Dendritic cell treated with granulocyte-macrophage colony-stimulating factor and Interleukin-4, amounts not matched to agents 40 ng/mL and 50 ng/mL, for 4 days (primary cell): Measurements from ENCODE around the gene XAGE3.
"Not testable (repeated sequence)": the region's sequence is repeated elsewhere in the genome, so short reads cannot be mapped to it uniquely, and the experiment has no call there.

Source experiments
- H3K27ac Mint-ChIP-seq: one replicate; pipeline ENCODE4 v1.8.0; 2022; ENCODE audit warnings: mild to moderate bottlenecking, mixed read lengths
- H3K27me3 Mint-ChIP-seq: one replicate; pipeline ENCODE4 v1.8.0; 2022; ENCODE audit warnings: mild to moderate bottlenecking, mixed read lengths
- H3K36me3 Mint-ChIP-seq: one replicate; pipeline ENCODE4 v1.8.0; 2022; ENCODE audit warnings: low read depth, mixed read lengths
- H3K4me1 Mint-ChIP-seq: one replicate; pipeline ENCODE4 v1.8.0; 2022; ENCODE audit warnings: low read depth, mixed read lengths
- H3K4me3 Mint-ChIP-seq: one replicate; pipeline ENCODE4 v1.8.0; 2022; ENCODE audit warnings: mild to moderate bottlenecking, moderate library complexity, mixed read lengths
- H3K9me3 Mint-ChIP-seq: one replicate; pipeline ENCODE4 v1.8.0; 2022; ENCODE audit warnings: mixed read lengths
- intact Hi-C: fragments of 100-400 bp; cut with micrococcal nuclease; formaldehyde crosslinking; loops from one replicate; pipeline ENCODE4 v1.15.0; 2022

Gene XAGE3

GRCh38 chrX:52874661-52875060, 6.8 kb upstream of the XAGE3 start:
- peaks cover 2% of the 10 kb centered on the region for H3K27me3 Mint-ChIP-seq

DNA sequence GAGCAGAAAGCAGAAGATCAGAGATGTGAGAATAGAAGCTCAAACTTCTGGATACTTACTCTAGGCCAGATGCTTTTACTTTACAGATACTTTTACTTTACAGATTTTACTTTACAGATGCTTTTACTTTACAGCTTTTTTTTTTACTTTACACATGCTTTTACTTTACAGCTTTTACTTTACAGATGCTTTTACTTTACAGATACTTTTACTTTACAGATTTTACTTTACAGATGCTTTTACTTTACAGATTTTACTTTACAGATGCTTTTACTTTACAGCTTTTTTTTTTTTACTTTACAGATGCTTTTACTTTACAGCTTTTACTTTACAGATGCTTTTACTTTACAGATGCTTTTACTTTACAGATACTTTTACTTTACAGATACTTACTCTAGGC, 5.9 kb upstream of the XAGE3 start:
- H3K27me3 Mint-ChIP-seq, result not testable (repeated sequence)

More at GRCh38 chrX:52874661-52875060, 6.8 kb upstream of the XAGE3 start:
- Mint-ChIP-seq H3K36me3 (no peaks in the 10 kb centered on the region), H3K4me1 (no peaks in the 10 kb centered on the region), H3K27ac (no peak overlapping the region), H3K4me3 (no peak overlapping the region), H3K9me3 (no peaks in the 10 kb centered on the region)
- intact Hi-C loops, result no loop called here

GRCh38 chrX:52870046-52870445, 2.2 kb upstream of the XAGE3 start:
- H3K36me3 Mint-ChIP-seq, result no peaks in the 10 kb centered on the region
- intact Hi-C loops, result no loop called here
- no peak overlapping the region for H3K27ac Mint-ChIP-seq

More for the DNA sequence above, 5.9 kb upstream of the XAGE3 start:
- H3K27ac Mint-ChIP-seq, H3K9me3 Mint-ChIP-seq, H3K36me3 Mint-ChIP-seq, H3K4me1 Mint-ChIP-seq, intact Hi-C loops, H3K4me3 Mint-ChIP-seq: not testable (repeated sequence)

DNA sequence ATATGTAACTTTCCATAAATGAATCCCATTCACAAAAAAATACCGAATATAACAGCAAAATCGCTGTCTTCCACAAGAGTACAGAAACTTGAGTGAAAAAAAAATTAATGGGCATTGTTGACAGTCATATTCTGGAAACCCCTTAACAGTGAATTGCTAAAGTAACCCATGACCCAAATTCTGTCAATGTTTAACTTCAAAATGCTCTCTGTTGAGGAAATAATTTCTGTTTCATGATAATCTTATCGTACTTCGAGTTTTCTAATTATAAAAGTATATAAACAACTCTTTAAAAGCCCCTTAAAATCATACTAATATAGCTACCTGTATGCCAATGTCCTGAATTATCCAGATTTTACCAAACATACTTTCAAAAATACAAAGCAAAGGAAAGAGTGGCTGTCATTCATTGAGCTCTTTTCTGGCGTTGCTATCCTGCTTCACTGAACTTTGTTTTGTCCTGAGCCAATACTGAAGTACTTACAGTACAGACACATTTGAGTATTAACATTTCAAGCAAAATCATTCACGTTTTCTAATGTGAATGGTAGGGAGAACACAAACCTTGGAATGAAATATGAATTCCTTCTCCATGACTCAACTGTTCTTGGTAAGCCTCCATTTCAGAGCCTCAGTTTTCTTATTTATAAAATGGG, 2.4 kb downstream of the XAGE3 start:
- H3K4me3 Mint-ChIP-seq, result no peak overlapping the region
- peaks cover 4% of the 10 kb centered on the region for H3K27me3 Mint-ChIP-seq

More at GRCh38 chrX:52870046-52870445, 2.2 kb upstream of the XAGE3 start:
- Mint-ChIP-seq H3K9me3 (no peaks in the 10 kb centered on the region), H3K4me3 (no peak overlapping the region), H3K27me3 (peaks cover 1% of the 10 kb centered on the region), H3K4me1 (no peaks in the 10 kb centered on the region)

GRCh38 chrX:52856991-52857525, 10.8 kb downstream of the XAGE3 start:
- H3K27ac Mint-ChIP-seq, intact Hi-C loops, H3K9me3 Mint-ChIP-seq, H3K27me3 Mint-ChIP-seq, H3K36me3 Mint-ChIP-seq, H3K4me3 Mint-ChIP-seq, H3K4me1 Mint-ChIP-seq: not testable (repeated sequence)

More for the DNA sequence above, 2.4 kb downstream of the XAGE3 start:
- Mint-ChIP-seq H3K27ac (no peak overlapping the region), H3K36me3 (no peaks in the 10 kb centered on the region), H3K9me3 (no peaks in the 10 kb centered on the region), H3K4me1 (no peaks in the 10 kb centered on the region)
- intact Hi-C loops, result no loop called here

DNA sequence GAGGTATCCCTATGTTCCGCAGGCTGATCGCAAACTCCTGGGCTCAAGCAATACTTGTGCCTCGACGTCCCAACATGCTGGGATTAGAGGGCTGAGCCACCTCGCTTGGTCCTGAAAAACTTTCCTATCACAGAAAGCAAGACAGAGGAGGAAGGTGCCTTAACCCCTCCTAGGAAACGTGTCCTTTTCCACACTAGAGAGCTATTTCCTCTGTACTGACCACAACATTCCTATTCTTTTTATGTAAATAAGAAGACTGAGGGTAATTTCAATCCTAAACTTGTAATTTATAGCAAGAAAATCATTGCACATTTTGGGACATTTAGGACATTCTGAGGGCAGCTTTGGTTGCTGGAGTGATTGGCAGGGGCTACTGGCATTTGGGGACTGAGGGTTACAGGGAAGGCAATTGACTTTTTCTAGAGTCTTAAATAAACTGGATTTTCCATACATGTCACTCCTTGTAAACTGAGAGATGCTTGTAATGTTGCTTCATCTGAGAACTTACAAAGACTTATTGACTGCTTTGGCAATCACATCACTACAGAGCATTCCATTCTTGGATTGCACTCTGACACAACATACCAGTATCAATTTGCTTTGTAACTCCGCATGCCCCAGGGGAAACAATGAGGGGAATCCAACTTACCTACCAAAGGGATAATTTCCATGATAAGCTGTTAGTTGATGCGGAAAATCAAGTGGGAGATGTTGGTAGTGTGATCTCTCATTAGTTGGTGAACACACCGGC, 15.6 kb downstream of the XAGE3 start:
- Mint-ChIP-seq H3K4me1 (peaks cover 6% of the 10 kb centered on the region), H3K4me3 (no peak overlapping the region), H3K27me3 (peaks cover 7% of the 10 kb centered on the region), H3K9me3 (no peaks in the 10 kb centered on the region), H3K27ac (no peak overlapping the region), H3K36me3 (no peaks in the 10 kb centered on the region)
- intact Hi-C loops, result no loop called here

- H3K36me3 Mint-ChIP-seq, H3K4me1 Mint-ChIP-seq, H3K4me3 Mint-ChIP-seq, H3K27me3 Mint-ChIP-seq, H3K9me3 Mint-ChIP-seq, intact Hi-C loops, H3K27ac Mint-ChIP-seq: not testable (repeated sequence)
These were observed 24.3 kb downstream of the XAGE3 start for GRCh38 chrX:52843619-52844018.

GRCh38 chrX:52839137-52839536, 28.7 kb downstream of the XAGE3 start:
- Mint-ChIP-seq H3K27me3 (no peaks in the 10 kb centered on the region), H3K9me3 (no peaks in the 10 kb centered on the region)

GRCh38 chrX:52830551-52830950, 37.3 kb downstream of the XAGE3 start:
- H3K4me1 Mint-ChIP-seq, result no peaks in the 10 kb centered on the region
- H3K9me3 Mint-ChIP-seq, result no peaks in the 10 kb centered on the region
- no peak overlapping the region for H3K27ac Mint-ChIP-seq
- H3K36me3 Mint-ChIP-seq, result no peaks in the 10 kb centered on the region
- no peaks in the 10 kb centered on the region for H3K27me3 Mint-ChIP-seq
- no peak overlapping the region for H3K4me3 Mint-ChIP-seq
- intact Hi-C loops, result no loop called here

More at GRCh38 chrX:52839137-52839536, 28.7 kb downstream of the XAGE3 start:
- Mint-ChIP-seq H3K36me3 (no peaks in the 10 kb centered on the region), H3K27ac (no peak overlapping the region), H3K4me1 (no peaks in the 10 kb centered on the region), H3K4me3 (no peak overlapping the region)
- intact Hi-C loops, result no loop called here

DNA sequence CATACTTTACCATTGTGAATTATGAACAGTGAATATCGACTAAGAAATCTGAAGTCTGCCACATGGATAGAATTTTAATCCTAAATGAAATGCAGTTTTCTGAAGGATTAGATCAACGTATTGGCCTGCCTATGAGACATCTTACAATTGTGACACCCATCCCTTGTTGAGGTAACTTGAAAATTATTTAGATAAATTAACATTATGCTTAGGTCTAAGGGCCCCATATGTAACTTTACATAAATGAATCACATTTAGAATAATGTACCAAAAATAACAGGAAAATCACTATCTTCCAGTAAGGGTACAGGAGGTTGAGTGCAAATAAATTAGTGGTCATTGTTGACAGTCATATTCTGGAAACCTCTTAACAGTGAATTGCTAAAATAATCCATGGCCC, 43.3 kb downstream of the XAGE3 start:
- H3K27me3 Mint-ChIP-seq, result no peaks in the 10 kb centered on the region
- intact Hi-C loops, result no loop called here
- no peaks in the 10 kb centered on the region for H3K36me3 Mint-ChIP-seq
- H3K4me1 Mint-ChIP-seq, result no peaks in the 10 kb centered on the region
- H3K27ac Mint-ChIP-seq, result no peak overlapping the region
- no peak overlapping the region for H3K4me3 Mint-ChIP-seq
- H3K9me3 Mint-ChIP-seq, result no peaks in the 10 kb centered on the region

GRCh38 chrX:52821079-52821760, 46.7 kb downstream of the XAGE3 start:
- H3K36me3 Mint-ChIP-seq, result no peaks in the 10 kb centered on the region
- no peak overlapping the region for H3K27ac Mint-ChIP-seq
- H3K4me3 Mint-ChIP-seq, result no peak overlapping the region
- H3K4me1 Mint-ChIP-seq, result no peaks in the 10 kb centered on the region
- no peaks in the 10 kb centered on the region for H3K27me3 Mint-ChIP-seq
- intact Hi-C loops, result no loop called here
- no peaks in the 10 kb centered on the region for H3K9me3 Mint-ChIP-seq

- Mint-ChIP-seq H3K27ac (no peak overlapping the region), H3K36me3 (no peaks in the 10 kb centered on the region), H3K27me3 (no peaks in the 10 kb centered on the region), H3K9me3 (no peaks in the 10 kb centered on the region), H3K4me1 (no peaks in the 10 kb centered on the region), H3K4me3 (no peak overlapping the region)
- intact Hi-C loops, result no loop called here
These were observed 48.1 kb downstream of the XAGE3 start for GRCh38 chrX:52819788-52820187.
